ENCODE results near the gene ZDHHC4. TPM values are rescaled to one million over a fixed set of nuclear protein-coding genes. Genes with fewer than 3 reads are reported as not detected.

Gene ZDHHC4
- polyA plus RNA-seq, 1 of the 3 experiments (the other 2 are of a cell fraction): 169 TPM

GRCh38 chr7:6614953-6615722, 37.9 kb downstream of the ZDHHC4 start, which contains the start of gene ZNF853 (continued):
- TF ChIP-seq GATA2 (CRISPR knock-in tag; IDR thresholded peaks at IDR 0.05) (no peak), ZBTB33 (IDR thresholded peaks at IDR 0.05; ENCODE audit: borderline replicate concordance, low read depth) (no peak)

- H3K4me3 ChIP-seq (ENCODE audit: low read depth in 2 of 2, low read length in 1 of 2): peak overlapping the region; percentile 59 to 73
- no peaks in the 10 kb centered on the region for H3K27me3 ChIP-seq (ENCODE audit: insufficient read depth)
- peaks cover 0 to 13% of the 10 kb centered on the region in 2 experiments; a peak in 2 of 4 replicates for H3K4me1 ChIP-seq (ENCODE audit: control insufficient read depth in 1 of 2, insufficient read depth in 2 of 2, low read depth in 1 of 2, low read length in 1 of 2)
- H3K9me2 ChIP-seq: no peaks in the 10 kb centered on the region
- no peaks in the 10 kb centered on the region for H3K36me3 ChIP-seq (replicated peaks in 1 of 2; ENCODE audit: control insufficient read depth in 1 of 2, insufficient read depth in 2 of 2, low read length in 1 of 2)
- ChIA-PET POLR2A (interaction anchor here (1.7 to 1.8 kb wide), 2 partner anchors 21 to 26 kb away, joined by 5 to 9 read pairs; partner anchors contain the start of genes INTS15 and ZNF316), CTCF (interaction anchor here (0.8 to 1.4 kb wide), 5 partner anchors 14 to 26 kb away, joined by 3 to 7 read pairs (median 3); partner anchors contain the start of genes INTS15 and ZNF316)
- DNase-seq: peak; percentile 83
- peak overlapping the region; percentile 73 for H3K9ac ChIP-seq
- TF ChIP-seq, protein P1, sequence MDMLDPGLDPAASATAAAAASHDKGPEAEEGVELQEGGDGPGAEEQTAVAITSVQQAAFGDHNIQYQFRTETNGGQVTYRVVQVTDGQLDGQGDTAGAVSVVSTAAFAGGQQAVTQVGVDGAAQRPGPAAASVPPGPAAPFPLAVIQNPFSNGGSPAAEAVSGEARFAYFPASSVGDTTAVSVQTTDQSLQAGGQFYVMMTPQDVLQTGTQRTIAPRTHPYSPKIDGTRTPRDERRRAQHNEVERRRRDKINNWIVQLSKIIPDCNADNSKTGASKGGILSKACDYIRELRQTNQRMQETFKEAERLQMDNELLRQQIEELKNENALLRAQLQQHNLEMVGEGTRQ (IDR thresholded peaks at IDR 0.05; ENCODE audit: borderline replicate concordance, low read depth, low read length): no peak
- TF ChIP-seq GABPA (IDR thresholded peaks at IDR 0.05; ENCODE audit: low read depth) (peak; percentile 5; the same call in 1 of the 2 replicates), RAD21 (IDR thresholded peaks at IDR 0.05; ENCODE audit: low read length) (no peak), MXI1 (IDR thresholded peaks at IDR 0.05; ENCODE audit: low read depth, low read length) (peak; percentile 99), TEAD4 (IDR thresholded peaks at IDR 0.05; ENCODE audit: borderline replicate concordance, insufficient read depth) (no peak), RFX5 (IDR thresholded peaks at IDR 0.05; ENCODE audit: low read length) (no peak), MAX (IDR thresholded peaks at IDR 0.05; ENCODE audit: low read depth) (peak; percentile 45; the same call in 1 of the 2 replicates)
- peaks cover 4% of the 10 kb centered on the region for H3F3A ChIP-seq (replicated peaks; ENCODE audit: insufficient read depth)
- H3K9me3 ChIP-seq: no peaks in the 10 kb centered on the region
- H3K27ac ChIP-seq (ENCODE audit: low read depth in 2 of 2, low read length in 1 of 2): peak overlapping the region in 1 of 2 experiments; percentile 25; a peak in 1 of 4 replicates
- no peaks in the 10 kb centered on the region for H4K20me1 ChIP-seq (ENCODE audit: insufficient read depth)
- peak overlapping the region; percentile 100 for H3K4me2 ChIP-seq
- H3K79me2 ChIP-seq (ENCODE audit: insufficient read depth): no peaks in the 10 kb centered on the region
- peak overlapping the region; percentile 67; the same call in 1 of the 2 replicates for H2AFZ ChIP-seq (ENCODE audit: low read depth)
- WGBS (ENCODE audit: low lambda C conversion rate): 37% methylated on average over 14 of the region's 63 CpGs
These were observed 38.7 kb downstream of the ZDHHC4 start for GRCh38 chr7:6615723-6616555.
